ENCODE results near the gene EWSR1.
"Not testable (repeated sequence)": the region's sequence is repeated elsewhere in the genome, so short reads cannot be mapped to it uniquely, and the experiment has no call there.

Gene EWSR1

GRCh38 chr22:29337631-29338284 is 69.7 kb downstream of the EWSR1 start:
- DNase-seq (ENCODE audit: low read depth) = no peak

GRCh38 chr22:29338398-29338797 is 70.3 kb downstream of the EWSR1 start:
- DNase-seq (ENCODE audit: low read depth) = no peak

GRCh38 chr22:29339381-29340235 is 71.5 kb downstream of the EWSR1 start:
- no peak for DNase-seq (ENCODE audit: low read depth)

GRCh38 chr22:29340566-29340965 is 72.5 kb downstream of the EWSR1 start:
- no peak for DNase-seq (ENCODE audit: low read depth)

- no peak for DNase-seq (ENCODE audit: low read depth)
These were observed 73.2 kb downstream of the EWSR1 start for GRCh38 chr22:29341056-29341848.

- DNase-seq (ENCODE audit: low read depth) = no peak
These were observed 73.7 kb downstream of the EWSR1 start for GRCh38 chr22:29341849-29342127.

GRCh38 chr22:29342177-29342576 is 74.1 kb downstream of the EWSR1 start:
- no peak for DNase-seq (ENCODE audit: low read depth)

- no peak for DNase-seq (ENCODE audit: low read depth)
These were observed 74.7 kb downstream of the EWSR1 start for GRCh38 chr22:29342577-29343312.

GRCh38 chr22:29343313-29343805 is 75.3 kb downstream of the EWSR1 start:
- no peak for DNase-seq (ENCODE audit: low read depth)

- DNase-seq (ENCODE audit: low read depth) = no peak
These were observed 76.1 kb downstream of the EWSR1 start for GRCh38 chr22:29344137-29344536.

- DNase-seq (ENCODE audit: low read depth) = not testable (repeated sequence)
These were observed 76.8 kb downstream of the EWSR1 start for GRCh38 chr22:29344889-29345288.

GRCh38 chr22:29345932-29346331 is 77.9 kb downstream of the EWSR1 start:
- no peak for DNase-seq (ENCODE audit: low read depth)

- DNase-seq (ENCODE audit: low read depth) = no peak
These were observed 78.6 kb downstream of the EWSR1 start for GRCh38 chr22:29346659-29347058.

- no peak for DNase-seq (ENCODE audit: low read depth)
These were observed 80.0 kb downstream of the EWSR1 start for GRCh38 chr22:29348041-29348440.

GRCh38 chr22:29348956-29349355 is 80.9 kb downstream of the EWSR1 start:
- DNase-seq (ENCODE audit: low read depth) = no peak

Data from stimulated activated CD4-positive, alpha-beta T cell treated with anti-CD3 and anti-CD28 coated beads, Interleukin-2, amount 100 ng/mL, for 4 hours (primary cell).